Ureter (tissue), 1 donor: ENCODE measurements around the gene TTC23L. TPM values are rescaled to one million over a fixed set of nuclear protein-coding genes. Genes with fewer than 3 reads are reported as not detected.

ENCODE experiments used
- DNase-seq: peaks from one replicate; pipeline ENCODE4 v3.0.0-alpha.2; 2020; ENCODE audit warnings: low spot score
- total RNA-seq: library from RNA; stranded (reverse); gene quantifications from one replicate; pipeline ENCODE4 v1.2.4, GENCODE V29; 2023
- donor health status: DM: yes; HTN: yes; CAD: no.

Gene TTC23L
- total RNA-seq, 1 donor from 2014 or later = 2.8 TPM

DNA sequence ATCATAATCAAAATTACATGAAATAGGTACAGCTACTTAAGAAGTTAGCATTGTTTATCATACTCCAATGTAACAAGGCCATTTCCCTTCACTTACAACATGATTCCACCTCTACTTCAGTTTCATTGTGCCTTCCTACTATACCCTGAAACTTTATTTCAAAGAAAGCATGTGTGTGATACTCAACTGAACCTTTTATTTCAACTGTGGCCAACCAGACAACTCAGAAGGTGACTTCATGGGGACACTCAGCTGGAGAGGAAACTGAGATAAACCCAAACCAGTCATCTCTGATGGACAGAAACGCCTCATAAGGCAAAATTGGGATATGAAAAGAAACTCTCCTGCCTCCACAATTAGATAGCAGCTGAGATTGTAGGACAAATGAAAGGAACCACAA lies 5.9 kb upstream of the TTC23L start:
- DNase-seq = no peak

DNA sequence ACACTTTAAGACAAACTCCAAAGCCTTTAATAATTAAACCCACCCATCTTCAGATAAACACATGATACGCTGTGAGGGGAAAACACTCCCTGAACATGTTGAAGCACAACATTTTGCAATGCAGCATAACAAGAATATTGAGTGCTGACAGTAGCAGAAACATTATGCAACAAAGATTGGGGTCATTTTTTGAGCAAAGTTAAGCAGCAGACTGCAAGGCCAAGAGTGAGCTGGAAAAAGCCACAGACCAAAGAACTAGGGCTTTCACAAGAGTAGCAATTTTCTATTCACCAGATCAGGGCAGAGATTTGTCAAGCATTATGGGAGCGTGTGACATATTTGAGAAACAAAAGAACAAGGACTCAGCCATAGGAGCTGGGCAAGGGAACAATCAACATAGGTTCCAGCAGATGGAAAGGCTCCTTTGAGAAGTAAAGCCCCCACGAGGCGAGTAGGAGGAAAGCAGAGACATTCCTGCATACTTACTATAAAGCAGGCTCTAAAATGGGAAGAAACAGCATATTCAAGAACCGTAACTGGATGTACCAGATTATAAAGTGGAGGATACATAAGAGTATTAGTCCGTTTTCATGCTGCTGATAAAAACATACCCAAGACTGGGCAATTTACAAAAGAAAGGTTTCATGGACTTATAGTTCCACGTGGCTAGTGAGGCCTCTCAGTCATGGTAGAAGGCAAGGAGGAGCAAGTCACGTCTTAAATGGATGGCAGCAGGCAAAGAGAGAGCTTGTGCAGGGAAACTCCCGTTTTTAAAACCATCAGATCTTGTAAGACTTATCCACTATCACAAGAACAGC lies 4.8 kb upstream of the TTC23L start:
- no peak for DNase-seq

DNA sequence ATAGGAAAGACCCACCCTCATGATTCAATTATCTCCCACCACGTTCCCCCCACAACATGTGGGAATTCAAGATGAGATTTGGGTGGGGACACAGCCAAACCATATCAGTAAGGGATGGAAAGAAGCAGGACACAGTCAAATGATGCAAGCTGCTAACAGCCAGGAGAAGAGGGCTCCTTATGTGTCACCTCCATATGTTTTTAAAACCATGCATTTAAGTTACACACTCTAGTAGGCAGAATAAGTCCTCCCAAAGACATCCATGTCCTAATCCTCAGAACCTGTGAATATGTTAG lies 4.2 kb upstream of the TTC23L start:
- DNase-seq = no peak

DNA sequence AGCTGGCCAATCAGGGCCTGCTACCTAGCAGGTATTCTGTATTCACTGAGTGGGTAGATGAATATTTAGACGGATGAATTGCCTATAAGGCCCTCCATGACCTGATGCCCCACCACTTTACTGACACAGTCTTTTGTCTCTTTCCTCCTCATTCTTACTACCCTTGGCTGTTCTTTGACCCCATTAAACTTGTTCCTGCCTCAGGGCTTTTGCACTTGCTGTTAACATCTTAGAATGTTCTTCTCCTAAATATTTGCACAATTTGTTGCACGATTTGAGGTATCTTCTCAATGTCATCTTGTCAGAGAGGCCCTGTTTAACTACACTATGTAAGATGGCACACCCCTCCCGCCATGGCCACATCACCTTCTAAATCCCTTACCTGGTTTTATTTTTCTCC lies 3.3 kb upstream of the TTC23L start:
- no peak for DNase-seq

DNA sequence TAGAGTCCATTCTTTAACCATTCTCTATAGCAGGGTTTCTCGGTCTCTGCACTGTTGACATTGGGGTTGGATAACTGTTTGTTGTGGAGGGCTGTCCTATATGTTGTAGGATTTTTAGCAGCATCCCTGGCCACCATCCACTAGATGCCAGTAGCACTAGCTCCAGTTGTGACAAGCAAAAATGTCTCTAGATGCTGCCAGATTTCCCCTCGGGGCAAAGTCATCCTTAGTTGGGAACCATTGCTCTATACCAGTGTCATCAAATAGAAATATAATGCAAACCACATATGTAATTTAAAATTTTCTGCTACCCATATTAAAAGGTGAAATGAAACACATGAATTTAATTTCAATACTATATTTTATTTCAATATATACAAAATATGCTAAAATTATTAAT lies 2.9 kb downstream of the TTC23L start:
- DNase-seq = no peak

DNA sequence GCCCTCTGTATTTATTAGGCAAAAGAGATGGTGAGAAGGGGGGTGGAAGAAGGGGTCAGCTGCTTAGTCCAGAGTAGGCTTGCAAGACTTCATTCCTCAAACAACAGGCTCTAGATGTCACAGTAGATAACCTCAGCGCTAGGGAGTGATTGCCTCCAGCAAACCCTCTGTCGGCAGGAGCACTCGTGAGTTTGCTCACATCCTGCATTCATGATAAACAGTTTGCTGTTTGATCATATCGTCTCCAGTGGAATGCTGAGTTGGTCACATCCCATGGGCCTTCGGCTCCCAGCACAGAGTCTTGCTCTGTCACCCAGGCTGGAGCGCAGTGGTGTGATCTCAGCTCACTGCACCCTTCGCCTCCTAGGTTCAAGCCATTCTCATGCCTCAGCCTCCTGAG lies 3.6 kb downstream of the TTC23L start:
- peak; percentile 53 for DNase-seq

DNA sequence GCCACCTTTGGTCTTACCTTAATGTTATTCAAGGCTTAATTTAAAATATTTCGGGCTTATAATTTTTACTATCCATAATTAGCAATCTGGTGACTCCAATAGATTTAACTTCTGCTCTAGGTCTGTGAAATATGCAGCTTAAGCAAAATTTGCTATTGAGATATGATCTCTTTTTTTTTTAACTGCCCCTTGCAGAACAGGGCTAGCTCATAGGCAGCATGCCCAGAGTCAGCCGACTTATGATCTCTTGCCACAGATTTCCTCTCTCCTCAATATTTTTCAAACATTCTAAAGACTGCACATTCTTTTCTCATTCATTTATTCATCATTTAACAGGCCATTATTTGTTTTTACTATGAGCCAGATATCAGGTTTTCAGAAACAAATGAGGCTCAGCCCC lies 4.5 kb downstream of the TTC23L start:
- DNase-seq = no peak

DNA sequence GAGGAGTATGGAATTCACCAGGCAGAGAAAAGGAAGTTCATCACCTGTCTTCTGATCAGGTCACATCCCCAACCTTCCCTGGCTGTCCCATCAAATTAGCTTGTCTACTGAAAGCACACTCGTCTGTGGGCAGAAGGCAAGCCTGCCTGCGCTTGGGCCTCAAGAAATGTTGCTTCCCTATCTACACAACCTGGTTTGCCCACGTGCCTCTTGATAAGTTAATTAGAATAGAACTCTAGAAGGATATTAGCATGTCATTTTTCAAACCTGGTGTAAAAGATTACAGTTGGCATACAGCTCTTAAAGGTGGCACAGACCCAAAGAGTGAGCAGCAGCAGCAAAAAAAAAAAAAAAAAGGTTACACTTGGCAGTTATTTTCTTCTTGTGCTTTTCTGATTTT lies 5.1 kb downstream of the TTC23L start:
- no peak for DNase-seq

DNA sequence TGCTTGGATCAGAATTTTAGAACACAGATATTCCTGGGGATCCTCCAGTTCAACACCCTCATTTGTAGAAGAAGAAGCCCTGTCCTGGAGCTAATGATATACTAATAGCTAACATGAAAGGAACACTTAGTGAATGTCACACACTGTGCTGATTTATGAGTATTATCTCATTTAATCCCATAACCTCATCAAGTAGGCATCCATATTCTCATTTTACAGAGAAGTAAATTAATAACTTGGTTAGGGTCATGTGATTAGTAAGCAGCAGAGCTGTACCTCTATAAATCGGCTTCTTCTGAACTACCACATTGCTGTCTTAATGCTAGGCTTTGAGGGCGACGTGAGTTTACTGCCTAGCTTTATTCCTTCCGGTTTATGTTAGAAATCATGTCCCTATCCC lies 6.0 kb downstream of the TTC23L start:
- DNase-seq = no peak

DNA sequence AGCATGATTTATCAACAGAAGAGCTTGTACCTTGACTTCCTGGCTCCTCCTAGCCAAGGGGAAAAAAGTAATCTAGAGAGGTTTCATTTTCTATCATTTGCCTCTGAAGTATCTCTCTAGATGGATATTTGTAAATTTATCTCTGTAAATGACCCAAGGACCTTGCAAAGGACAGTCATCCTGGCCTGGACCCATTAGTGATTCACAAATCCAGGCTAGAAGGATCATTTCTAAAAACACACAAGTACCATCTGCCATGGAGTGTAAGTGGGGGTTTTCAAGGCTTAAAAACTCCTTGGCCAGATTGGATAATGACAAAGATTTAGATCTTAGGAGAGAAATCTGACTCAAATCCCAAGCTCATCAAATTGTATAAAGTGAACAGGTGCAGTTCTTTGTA lies 8.1 kb downstream of the TTC23L start:
- no peak for DNase-seq

DNA sequence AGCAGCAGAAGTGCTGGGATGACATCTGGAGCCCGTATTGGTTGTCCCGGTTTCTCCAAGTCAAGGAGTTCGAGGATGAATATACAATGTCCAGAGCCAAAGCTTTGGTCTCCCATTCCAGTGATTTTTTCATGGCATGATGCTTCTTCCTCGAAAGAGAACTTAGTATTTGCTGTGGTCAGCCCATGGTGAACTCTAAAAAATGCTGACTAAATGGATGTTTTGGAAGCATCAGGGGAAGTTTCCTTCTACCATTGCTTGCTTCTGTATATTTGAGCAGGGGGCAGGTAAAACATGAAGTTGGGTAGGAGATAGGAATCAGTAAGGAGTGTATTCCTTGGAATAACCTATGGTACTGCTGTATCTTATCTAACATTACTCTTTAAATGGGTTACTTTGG lies 8.6 kb downstream of the TTC23L start:
- no peak for DNase-seq

DNA sequence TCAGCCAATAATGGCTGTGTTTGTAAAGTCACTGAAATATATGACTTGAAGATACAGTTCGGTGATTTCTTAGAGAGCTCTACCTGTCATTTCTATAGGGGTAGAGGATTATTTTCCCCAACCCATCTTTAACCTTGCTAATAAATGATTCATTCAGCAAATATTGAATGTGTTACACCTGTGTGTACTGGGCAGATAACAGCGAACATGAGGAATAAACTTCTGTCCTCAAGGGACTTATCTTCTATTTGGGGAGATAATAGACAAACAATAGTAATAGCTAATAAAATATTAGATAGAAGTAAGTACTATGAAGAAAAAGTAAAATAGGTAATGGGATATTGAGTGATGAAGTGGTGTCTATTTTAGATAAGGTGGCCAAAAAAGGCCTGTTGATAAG lies 9.3 kb downstream of the TTC23L start:
- DNase-seq = no peak

DNA sequence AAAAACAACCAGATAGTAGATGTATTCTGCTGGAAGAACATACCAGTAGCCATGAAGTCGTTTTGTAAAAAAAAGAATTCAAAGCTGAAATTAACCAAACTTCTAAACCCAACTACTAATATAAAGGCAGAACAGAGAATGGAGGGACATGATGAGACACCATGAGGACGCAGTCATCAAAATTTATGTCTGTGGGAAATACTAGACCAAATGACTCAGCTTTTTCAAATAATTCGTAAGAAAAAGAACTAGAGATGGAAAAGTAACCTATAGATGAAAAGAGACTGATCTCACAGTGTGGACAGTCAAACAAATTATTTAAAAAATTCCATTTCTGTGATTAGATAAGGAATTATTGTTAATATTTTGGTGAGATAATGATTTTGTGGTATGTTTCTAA lies 10.3 kb downstream of the TTC23L start:
- no peak for DNase-seq

DNA sequence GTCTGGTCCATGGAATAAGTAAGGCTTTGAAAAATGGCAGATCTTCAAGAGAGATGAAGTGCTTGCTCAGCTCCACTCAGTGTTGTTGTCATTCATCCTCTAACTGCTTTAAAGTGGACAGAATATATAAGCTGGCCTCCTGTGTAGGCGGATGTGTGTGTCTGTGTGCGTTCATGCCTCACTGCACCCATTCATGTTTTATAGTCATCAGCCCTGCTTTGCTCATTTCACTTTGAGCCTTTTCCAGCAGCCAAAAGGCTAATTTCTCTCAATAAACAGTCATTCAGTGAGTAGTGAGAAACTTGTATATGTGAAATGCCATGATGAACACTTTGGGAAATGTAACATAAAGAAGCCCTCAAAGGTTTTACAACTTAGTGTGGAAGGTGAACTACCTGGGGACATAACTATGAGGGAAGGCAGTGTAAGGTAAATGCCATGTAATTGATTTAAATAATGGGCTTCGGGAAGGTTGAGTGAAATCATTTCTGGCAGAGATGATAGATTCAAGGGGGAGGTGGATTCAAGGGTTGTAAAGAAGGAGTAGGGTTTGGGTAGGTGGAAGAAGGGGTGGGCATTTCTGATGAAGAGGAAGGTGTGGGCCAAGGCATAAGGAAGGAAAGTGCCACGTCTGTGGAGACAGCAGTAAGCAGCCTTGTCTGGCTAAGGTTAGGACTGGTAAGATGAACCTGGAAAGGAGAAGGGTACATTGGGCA lies 15.7 kb downstream of the TTC23L start:
- no peak for DNase-seq

DNA sequence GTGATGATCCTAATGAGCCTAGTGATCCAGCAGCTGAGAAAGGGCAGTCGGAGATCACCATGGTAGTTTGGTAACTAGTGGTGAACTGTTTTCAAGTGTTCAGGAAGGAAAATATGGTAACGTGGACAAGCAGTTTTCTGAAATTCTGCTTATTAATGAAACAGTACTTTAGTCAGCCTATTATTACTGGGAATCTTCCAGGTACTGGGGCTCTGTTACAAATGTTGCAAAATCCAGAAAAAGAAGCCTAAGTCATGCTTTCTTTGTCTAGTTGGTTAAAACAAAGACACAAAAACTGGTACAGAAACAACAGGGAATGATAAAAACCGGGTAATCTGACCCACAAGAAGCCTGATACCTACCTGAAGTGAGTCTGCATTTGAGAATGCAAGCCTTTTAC lies 18.2 kb downstream of the TTC23L start:
- no peak for DNase-seq

DNA sequence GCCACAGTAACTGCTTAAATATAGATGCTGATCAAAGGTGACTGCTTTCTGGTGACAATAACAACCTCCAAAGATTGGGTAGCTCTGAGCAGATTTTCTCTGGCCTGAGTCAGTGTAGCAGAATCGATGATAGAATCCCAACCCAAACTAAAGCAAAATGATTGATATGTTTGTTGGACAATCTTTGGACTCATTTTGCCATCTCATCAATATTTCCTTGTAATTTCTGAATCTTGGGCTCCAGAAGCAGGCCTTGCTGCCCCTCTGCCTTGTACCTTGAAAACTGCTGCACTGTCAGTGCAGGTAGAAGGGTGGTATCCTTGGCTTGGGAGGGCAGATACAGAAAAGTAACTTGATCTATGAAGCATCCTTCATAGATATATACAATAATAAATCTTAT lies 18.9 kb downstream of the TTC23L start:
- no peak for DNase-seq

DNA sequence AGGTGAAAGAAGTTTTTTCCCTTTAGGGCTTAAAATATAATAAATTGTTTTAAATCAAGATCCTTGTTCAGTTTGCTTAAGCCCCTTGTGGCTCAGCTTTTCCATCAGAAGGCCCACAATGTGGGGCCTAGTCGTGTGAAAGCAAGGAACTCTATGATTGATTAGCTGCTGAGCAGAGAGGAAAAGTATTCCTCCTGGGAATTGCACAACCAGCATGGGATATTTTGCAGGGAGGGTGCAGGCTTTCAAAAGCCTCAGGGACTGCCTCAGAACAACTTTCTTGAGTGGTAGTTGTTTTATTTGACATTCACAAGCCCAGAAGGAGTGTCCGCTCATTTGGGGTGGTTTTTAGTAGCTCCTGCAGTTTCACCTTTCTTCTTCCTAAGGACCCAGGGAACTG lies 19.8 kb downstream of the TTC23L start:
- no peak for DNase-seq

DNA sequence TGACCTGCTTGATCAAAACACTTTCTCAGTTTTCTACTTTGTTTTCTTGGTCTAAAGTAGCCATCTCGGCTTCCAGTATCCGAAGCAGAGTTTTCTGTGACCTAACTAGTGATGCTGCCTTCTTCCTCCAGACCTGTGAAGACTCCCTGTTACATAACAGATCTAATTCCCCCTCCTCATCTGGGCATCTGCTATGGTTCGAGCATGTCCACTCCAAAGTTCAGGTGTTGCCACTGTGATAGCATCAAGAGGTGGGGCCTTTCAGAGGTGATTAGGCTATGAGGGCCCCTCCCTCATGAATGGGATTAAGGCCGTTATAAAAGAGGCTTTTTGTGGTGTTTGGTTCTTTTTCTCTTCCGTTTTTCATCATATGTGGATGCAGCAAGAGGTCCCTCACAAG lies 20.3 kb downstream of the TTC23L start:
- no peak for DNase-seq

DNA sequence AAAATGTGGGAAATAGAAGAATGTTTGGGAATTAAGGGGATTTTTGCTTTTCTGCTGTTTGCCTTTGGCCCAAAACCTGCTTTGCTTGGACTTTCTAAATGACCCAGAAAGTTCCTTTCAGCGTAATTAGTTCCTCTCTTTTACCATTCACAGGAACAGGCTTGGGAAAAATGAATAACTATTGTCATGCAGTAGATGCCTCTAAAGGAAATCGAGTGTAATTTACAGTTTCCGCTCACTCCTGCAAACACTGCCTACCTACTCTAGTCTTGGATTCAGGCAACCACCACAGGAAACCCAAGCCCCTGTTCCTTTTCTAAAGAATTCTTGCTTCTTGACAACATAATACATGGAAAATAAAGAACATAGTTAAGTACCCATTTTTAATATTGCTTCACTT lies 25.0 kb downstream of the TTC23L start:
- no peak for DNase-seq

DNA sequence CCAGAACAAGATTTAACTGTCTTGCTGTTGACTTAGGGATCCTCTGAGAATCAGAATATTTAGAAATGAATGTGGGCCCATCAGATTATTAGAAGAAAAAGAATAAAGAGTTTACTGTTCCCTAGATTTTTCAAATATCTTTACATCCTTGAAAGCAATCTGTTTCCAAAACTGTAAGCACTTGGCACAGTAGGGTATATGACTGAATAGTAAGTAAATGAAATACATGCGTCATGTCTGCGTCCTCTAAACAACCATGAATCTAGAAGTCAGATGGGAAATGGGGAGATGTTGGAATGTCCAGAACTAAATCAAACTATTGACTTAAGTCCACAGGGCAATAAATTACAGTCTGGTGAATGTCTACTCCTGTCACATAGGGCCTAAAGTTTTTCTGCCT lies 26.1 kb downstream of the TTC23L start:
- DNase-seq = no peak

DNA sequence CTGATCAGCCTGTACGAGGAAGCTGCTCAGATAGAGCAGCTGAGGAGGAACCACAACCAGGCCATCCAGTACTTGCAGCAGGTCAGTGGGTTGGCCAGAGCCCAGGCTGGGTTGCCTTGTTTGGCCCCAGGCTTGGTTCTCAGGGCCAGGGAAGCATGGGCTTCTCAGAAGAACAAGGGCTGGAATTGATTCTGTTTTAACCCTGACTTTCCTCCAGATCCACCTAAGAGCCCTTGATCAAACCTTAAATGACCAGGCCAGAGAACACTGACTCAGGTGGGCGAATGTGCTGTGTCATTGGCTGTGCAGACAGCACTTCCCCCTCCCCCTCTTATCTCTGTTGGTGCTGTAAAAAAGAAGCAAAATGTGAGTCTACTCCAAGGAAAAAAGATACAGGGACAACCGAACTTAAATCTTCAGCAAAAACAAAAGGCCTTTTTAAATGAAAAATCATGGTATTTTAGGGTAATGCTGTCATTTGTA lies 28.1 kb downstream of the TTC23L start:
- peak; percentile 44 for DNase-seq

DNA sequence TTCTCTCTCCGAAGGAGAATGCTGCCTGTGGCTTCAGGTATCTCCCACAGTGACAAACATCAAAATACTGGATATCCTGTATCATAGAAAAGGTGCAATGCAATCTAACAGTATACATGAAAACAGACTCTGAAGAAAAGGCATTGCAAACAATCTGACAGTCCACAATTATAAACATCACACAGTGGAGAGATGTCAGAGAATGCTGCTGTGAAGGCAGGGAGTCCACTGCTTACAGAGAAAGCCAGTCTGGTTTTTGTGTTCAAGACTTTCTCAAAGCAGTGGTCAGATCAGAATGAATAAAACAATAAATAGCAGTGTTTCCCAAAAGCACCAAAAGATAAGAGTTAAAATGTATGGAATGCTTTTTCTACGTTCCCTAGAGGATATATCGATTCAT lies 28.7 kb downstream of the TTC23L start:
- DNase-seq = no peak

DNA sequence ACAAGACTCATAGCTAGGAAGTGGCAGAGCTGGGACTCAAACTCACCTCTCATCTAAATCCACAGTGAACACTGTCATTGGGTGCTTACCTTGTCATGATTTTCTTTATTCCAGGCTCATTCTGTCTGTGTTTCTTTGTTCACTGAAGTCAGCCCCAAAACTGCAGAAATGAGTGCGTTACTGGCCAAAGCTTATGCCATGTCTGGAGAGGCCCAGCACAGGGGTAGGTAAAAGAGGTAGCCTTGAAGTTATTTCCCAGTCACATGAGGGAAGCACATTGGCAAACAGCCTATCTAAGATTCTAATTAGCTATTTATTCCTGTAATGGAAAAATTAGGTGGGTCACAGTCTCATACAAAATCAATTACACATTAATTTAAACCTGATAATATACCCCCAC lies 29.8 kb downstream of the TTC23L start:
- no peak for DNase-seq

DNA sequence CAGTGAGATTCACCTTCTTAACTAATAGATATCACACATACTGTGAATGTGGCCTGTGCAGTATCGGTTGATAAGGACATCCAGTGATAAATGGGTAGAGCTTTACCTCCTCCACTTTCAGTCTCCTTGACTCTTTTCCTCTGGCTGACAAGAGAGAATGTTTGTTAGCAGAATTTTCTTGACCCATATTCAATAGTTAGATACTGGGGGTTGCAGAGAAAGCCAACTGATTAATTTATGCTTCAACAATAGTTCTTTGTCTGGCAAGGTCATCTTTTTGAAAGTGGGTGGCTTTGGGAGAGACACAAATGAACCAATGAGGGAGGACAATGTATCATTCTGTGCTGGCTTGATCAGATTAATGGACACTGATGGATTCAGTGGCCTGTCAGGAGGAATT lies 30.3 kb downstream of the TTC23L start:
- DNase-seq = no peak
